Measurements from ENCODE around the gene CCNB2.

CCNB2 gene

GRCh38 chr15:59131456-59131855 is 26.5 kb downstream of the CCNB2 start:
- no peak overlapping the region for H2AFZ ChIP-seq (ENCODE audit: low read depth)
- H3K27ac ChIP-seq = no peak overlapping the region
- H3K27me3 ChIP-seq (ENCODE audit: insufficient read depth, low read depth) = no peaks in the 10 kb centered on the region
- no peak overlapping the region for H3K9ac ChIP-seq
- TF ChIP-seq, protein P1, sequence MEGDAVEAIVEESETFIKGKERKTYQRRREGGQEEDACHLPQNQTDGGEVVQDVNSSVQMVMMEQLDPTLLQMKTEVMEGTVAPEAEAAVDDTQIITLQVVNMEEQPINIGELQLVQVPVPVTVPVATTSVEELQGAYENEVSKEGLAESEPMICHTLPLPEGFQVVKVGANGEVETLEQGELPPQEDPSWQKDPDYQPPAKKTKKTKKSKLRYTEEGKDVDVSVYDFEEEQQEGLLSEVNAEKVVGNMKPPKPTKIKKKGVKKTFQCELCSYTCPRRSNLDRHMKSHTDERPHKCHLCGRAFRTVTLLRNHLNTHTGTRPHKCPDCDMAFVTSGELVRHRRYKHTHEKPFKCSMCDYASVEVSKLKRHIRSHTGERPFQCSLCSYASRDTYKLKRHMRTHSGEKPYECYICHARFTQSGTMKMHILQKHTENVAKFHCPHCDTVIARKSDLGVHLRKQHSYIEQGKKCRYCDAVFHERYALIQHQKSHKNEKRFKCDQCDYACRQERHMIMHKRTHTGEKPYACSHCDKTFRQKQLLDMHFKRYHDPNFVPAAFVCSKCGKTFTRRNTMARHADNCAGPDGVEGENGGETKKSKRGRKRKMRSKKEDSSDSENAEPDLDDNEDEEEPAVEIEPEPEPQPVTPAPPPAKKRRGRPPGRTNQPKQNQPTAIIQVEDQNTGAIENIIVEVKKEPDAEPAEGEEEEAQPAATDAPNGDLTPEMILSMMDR (conservative IDR thresholded peaks at IDR 0.05; ENCODE audit: low read depth, low read length) = no peak
- 0 out of 2 replicates have a peak, but pooled peaks cover under 1% of the 10 kb centered on the region for H3K79me2 ChIP-seq (ENCODE audit: insufficient read depth, low read depth)
- no peaks in the 10 kb centered on the region; the same call in 1 of the 2 replicates for H3K36me3 ChIP-seq (ENCODE audit: insufficient read depth)
- H3K4me1 ChIP-seq (ENCODE audit: low read depth, poor library complexity, severe bottlenecking) = no peaks in the 10 kb centered on the region
- H3K4me2 ChIP-seq = no peak overlapping the region
- no peak overlapping the region for H3K4me3 ChIP-seq (IDR thresholded peaks at IDR 0.05; ENCODE audit: insufficient read depth, low read depth, low read length)
- no peaks in the 10 kb centered on the region for H4K20me1 ChIP-seq (ENCODE audit: insufficient read depth)

- Histone ChIP-seq H2AFZ (ENCODE audit: low read depth) (no peak overlapping the region), H3K79me2 (ENCODE audit: insufficient read depth, low read depth) (no peaks in the 10 kb centered on the region), H4K20me1 (ENCODE audit: insufficient read depth) (no peaks in the 10 kb centered on the region), H3K4me3 (IDR thresholded peaks at IDR 0.05; ENCODE audit: insufficient read depth, low read depth, low read length) (no peak overlapping the region), H3K4me2 (no peak overlapping the region), H3K36me3 (ENCODE audit: insufficient read depth) (no peaks in the 10 kb centered on the region), H3K27me3 (ENCODE audit: insufficient read depth, low read depth) (no peaks in the 10 kb centered on the region), H3K4me1 (ENCODE audit: low read depth, poor library complexity, severe bottlenecking) (no peaks in the 10 kb centered on the region), H3K27ac (no peak overlapping the region), H3K9ac (no peak overlapping the region)
- TF ChIP-seq, protein P1 (conservative IDR thresholded peaks at IDR 0.05; ENCODE audit: low read depth, low read length) = no peak
Measured at GRCh38 chr15:59131969-59132562, 27.1 kb downstream of the CCNB2 start.

- no peaks in the 10 kb centered on the region for H4K20me1 ChIP-seq (ENCODE audit: insufficient read depth)
- no peaks in the 10 kb centered on the region for H3K79me2 ChIP-seq (ENCODE audit: insufficient read depth, low read depth)
- no peak overlapping the region for H3K4me3 ChIP-seq (IDR thresholded peaks at IDR 0.05; ENCODE audit: insufficient read depth, low read depth, low read length)
- no peaks in the 10 kb centered on the region for H3K36me3 ChIP-seq (ENCODE audit: insufficient read depth)
- H3K4me1 ChIP-seq (ENCODE audit: low read depth, poor library complexity, severe bottlenecking) = no peaks in the 10 kb centered on the region
- TF ChIP-seq, protein P1 (conservative IDR thresholded peaks at IDR 0.05; ENCODE audit: low read depth, low read length) = no peak
- H3K4me2 ChIP-seq = no peak overlapping the region
- no peaks in the 10 kb centered on the region for H3K27me3 ChIP-seq (ENCODE audit: insufficient read depth, low read depth)
- H2AFZ ChIP-seq (ENCODE audit: low read depth) = no peak overlapping the region
- H3K9ac ChIP-seq = no peak overlapping the region
- H3K27ac ChIP-seq = no peak overlapping the region
Measured at GRCh38 chr15:59133929-59134427, 29.0 kb downstream of the CCNB2 start.

- no peak overlapping the region for H3K4me3 ChIP-seq (IDR thresholded peaks at IDR 0.05; ENCODE audit: insufficient read depth, low read depth, low read length)
- no peak overlapping the region for H3K27ac ChIP-seq
- H3K4me1 ChIP-seq (ENCODE audit: low read depth, poor library complexity, severe bottlenecking) = peaks cover 23% of the 10 kb centered on the region
- H3K27me3 ChIP-seq (ENCODE audit: insufficient read depth, low read depth) = no peaks in the 10 kb centered on the region
- no peaks in the 10 kb centered on the region for H4K20me1 ChIP-seq (ENCODE audit: insufficient read depth)
- TF ChIP-seq, protein P1 (conservative IDR thresholded peaks at IDR 0.05; ENCODE audit: low read depth, low read length) = no peak
- no peaks in the 10 kb centered on the region for H3K36me3 ChIP-seq (ENCODE audit: insufficient read depth)
- no peaks in the 10 kb centered on the region for H3K79me2 ChIP-seq (ENCODE audit: insufficient read depth, low read depth)
- no peak overlapping the region for H2AFZ ChIP-seq (ENCODE audit: low read depth)
- H3K4me2 ChIP-seq = no peak overlapping the region
- H3K9ac ChIP-seq = no peak overlapping the region
Measured at GRCh38 chr15:59137566-59137965, 32.6 kb downstream of the CCNB2 start.
